T-helper 17 cell (primary cell): ENCODE data around the gene UVRAG. TPM values are rescaled to one million over a fixed set of nuclear protein-coding genes. Genes with fewer than 3 reads are reported as not detected.

ENCODE experiments used
- ATAC-seq: fragments of 150-1000 bp; cut with Tn5 transposase; 2 replicates; pipeline ENCODE4 v1.10.0; 2021; ENCODE audit warnings: mild to moderate bottlenecking, moderate library complexity
- DNase-seq, 3 donors: peaks; one replicate each; pipeline versions ENCODE4 v3.0.0 to v3.0.0-alpha.2; 2020 to 2021
- H3K9me3 ChIP-seq: one replicate; pipeline ENCODE4 v1.7.0; 2013; ENCODE audit warnings: low read length, mild to moderate bottlenecking; ENCODE audit not compliant: control insufficient read depth, poor library complexity, severe bottlenecking
- H3K27ac Mint-ChIP-seq: one replicate; pipeline ENCODE4 v1.8.0; 2022; ENCODE audit warnings: mild to moderate bottlenecking, moderate library complexity, mixed read lengths
- H3K27me3 Mint-ChIP-seq: one replicate; pipeline ENCODE4 v1.8.0; 2022; ENCODE audit warnings: mixed read lengths
- H3K36me3 Mint-ChIP-seq: one replicate; pipeline ENCODE4 v1.8.0; 2022; ENCODE audit warnings: low read depth, mixed read lengths
- H3K4me1 Mint-ChIP-seq: one replicate; pipeline ENCODE4 v1.8.0; 2022; ENCODE audit warnings: mild to moderate bottlenecking, mixed read lengths
- H3K4me3 Mint-ChIP-seq: one replicate; pipeline ENCODE4 v1.8.0; 2022; ENCODE audit warnings: mild to moderate bottlenecking, moderate library complexity, mixed read lengths
- total RNA-seq, 4 donors: library from RNA in 2 of 4; stranded (reverse) in 2 of 4; gene quantifications; one replicate each; pipeline ENCODE4 v1.2.3 and lab custom pipeline; 2022 to 2026

The UVRAG gene
- total RNA-seq, 2 donors from 2014 or later: 25.2 to 29.8 TPM

DNA sequence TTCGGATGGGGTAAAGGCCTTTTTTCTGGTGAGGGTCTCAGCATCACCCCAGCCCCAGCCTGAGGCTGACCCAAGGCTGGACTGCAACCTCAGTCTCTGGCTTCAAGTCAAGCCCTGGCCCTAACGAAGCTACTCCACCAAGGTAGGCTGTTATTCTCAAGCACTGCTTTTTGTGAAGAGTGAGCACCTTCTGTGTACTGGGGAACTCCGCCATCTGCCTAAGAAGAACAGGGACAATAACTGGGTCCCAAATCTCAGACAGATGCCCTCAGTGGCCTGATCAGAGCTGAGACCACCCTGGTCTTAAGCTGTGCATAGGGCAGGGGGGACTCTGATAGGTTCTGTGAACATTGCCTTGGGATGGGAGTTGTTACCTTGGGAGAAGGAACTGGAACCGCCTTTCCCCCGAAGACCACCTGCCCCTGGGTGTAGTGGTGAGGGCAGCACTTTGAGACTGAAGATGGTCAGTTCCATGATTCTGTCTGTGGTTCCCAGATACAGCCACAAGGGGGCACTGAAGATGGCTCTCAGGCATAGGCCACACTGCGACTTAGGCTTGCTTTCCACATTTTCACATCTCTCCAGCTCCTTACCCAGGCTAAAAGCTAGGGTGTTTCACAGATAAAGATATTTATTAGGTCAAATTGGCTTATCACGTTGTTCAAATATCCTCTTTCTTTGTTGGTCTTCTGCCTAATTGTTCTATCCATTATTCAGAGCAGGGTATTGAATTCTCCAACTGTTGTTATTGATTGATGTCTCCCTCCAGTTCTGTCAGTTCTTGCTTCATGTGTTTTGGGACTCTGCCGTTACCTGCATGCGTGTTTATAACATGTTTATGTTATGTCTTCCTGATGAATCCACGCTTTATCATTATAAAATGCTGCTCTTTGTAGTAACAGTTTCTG, 11.8 kb upstream of the UVRAG start:
- peak; percentile 40 to 60 (median 45) for DNase-seq
- Mint-ChIP-seq H3K4me1 (peaks cover 21% of the 10 kb centered on the region), H3K27ac (no peak overlapping the region), H3K36me3 (no peaks in the 10 kb centered on the region), H3K4me3 (no peak overlapping the region), H3K27me3 (no peaks in the 10 kb centered on the region)
- ATAC-seq: peak; percentile 90
- no peaks in the 10 kb centered on the region for H3K9me3 ChIP-seq

DNA sequence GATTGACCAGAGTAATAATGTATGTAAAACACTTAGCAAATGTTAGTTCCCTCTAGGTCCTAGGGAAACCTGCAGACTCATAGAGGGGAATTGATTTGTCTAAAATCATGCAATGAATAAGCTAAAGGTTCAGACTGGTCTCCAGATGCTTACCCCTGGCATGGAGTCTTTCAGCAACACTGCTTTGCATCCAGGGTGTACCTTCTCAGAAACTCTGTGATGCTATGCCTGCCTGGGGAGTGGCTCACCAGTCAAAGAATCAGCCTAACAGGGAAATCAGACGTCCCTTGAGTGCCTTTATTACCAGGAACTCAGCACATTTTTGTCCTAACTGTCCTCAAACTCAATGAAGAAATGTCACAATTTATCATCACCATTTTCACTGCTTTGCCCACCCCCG, 5.9 kb upstream of the UVRAG start:
- H3K36me3 Mint-ChIP-seq: peaks cover 3% of the 10 kb centered on the region
- no peaks in the 10 kb centered on the region for H3K9me3 ChIP-seq
- H3K4me1 Mint-ChIP-seq: peaks cover 7% of the 10 kb centered on the region
- no peak overlapping the region for H3K4me3 Mint-ChIP-seq
- ATAC-seq (no peak), DNase-seq (no peak)
- peaks cover 16% of the 10 kb centered on the region for H3K27me3 Mint-ChIP-seq
- H3K27ac Mint-ChIP-seq: no peak overlapping the region

DNA sequence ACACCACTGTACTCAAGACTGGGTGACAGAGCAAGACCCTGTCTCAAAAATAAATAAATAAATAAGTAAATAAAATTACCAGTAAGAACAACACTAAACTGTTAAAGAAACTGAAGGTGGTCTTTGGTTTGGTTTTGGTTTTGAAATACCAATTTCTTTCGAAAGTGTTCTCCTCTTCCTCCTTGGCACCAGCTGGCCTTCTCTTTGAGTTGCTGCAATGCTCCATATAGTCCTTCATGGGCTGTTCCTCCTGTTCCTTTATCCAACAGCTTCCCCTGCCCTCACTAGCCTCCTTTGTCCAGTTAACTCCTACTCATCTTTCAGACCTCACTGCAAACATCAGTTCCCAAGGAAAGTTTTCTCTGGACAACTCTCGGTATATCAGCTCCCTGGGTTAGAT, 5.0 kb upstream of the UVRAG start:
- H3K36me3 Mint-ChIP-seq: peaks cover 3% of the 10 kb centered on the region
- H3K27me3 Mint-ChIP-seq: peaks cover 16% of the 10 kb centered on the region
- H3K27ac Mint-ChIP-seq: peak overlapping the region; percentile 75
- H3K9me3 ChIP-seq: no peaks in the 10 kb centered on the region
- DNase-seq (no peak), ATAC-seq (no peak)
- no peak overlapping the region for H3K4me3 Mint-ChIP-seq
- H3K4me1 Mint-ChIP-seq: peaks cover 10% of the 10 kb centered on the region

DNA sequence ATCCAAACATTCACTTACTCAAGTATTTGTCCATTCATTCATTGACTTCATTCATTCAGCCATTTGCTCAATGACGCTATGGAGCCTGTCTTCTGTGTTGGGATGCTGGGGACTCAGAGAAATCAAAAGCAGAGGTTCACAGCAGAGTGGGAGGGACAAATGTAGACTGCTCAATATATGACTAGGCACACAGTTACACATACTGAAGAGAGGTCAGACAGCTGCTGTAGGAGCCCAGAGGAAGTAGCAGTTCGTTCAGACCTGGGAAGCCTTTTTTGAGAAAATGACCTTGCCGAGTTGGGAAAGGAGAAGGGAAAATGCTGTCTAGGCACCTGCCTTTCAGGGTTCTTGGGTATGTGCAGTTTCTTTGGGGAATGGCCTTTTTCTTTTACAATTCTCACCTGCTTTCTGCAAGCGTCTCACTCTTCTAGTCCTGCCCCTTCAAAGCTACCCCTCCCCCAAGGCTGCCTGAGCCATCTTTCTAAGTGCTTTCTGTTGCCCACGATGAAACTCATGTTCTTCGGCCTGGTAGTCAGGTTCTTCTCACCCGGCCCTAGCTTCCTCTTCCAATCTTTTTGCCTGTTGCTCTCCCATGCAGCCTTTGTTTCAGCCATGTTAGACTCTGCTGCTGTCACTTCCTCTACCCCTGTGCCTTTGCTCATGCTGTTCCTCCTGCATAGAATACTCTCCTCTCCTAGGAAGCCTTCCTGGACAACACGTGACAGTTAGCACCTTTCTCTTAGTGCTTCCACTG, 4.2 kb upstream of the UVRAG start:
- Mint-ChIP-seq H3K27me3 (peaks cover 16% of the 10 kb centered on the region), H3K27ac (peak overlapping the region; percentile 75), H3K4me3 (no peak overlapping the region), H3K4me1 (peaks cover 10% of the 10 kb centered on the region), H3K36me3 (peaks cover 3% of the 10 kb centered on the region)
- ATAC-seq (no peak), DNase-seq (no peak)
- H3K9me3 ChIP-seq: no peaks in the 10 kb centered on the region

DNA sequence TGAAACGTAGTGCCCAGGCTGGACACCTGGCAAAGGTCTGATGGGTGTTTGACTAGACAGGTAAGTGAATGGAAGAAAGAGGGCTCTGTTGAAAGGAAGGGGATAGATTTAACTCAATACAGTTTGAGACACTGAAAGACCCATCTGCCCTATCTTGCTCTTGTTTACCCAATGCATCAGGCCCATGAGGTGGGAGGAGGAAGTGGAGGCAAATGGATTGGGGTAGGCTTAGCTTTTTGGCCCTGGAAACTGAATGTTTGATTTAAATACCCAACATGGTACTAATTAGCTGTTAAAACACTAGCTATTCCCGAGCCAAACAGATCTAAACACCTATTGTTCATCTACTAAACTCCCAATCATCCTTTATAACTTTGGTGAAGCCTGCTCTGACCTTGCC, 3.5 kb upstream of the UVRAG start:
- H3K27ac Mint-ChIP-seq: no peak overlapping the region
- ATAC-seq (no peak), DNase-seq (no peak)
- H3K27me3 Mint-ChIP-seq: peaks cover 16% of the 10 kb centered on the region
- peaks cover 10% of the 10 kb centered on the region for H3K4me1 Mint-ChIP-seq
- H3K4me3 Mint-ChIP-seq: no peak overlapping the region
- peaks cover 3% of the 10 kb centered on the region for H3K36me3 Mint-ChIP-seq
- H3K9me3 ChIP-seq: no peaks in the 10 kb centered on the region

DNA sequence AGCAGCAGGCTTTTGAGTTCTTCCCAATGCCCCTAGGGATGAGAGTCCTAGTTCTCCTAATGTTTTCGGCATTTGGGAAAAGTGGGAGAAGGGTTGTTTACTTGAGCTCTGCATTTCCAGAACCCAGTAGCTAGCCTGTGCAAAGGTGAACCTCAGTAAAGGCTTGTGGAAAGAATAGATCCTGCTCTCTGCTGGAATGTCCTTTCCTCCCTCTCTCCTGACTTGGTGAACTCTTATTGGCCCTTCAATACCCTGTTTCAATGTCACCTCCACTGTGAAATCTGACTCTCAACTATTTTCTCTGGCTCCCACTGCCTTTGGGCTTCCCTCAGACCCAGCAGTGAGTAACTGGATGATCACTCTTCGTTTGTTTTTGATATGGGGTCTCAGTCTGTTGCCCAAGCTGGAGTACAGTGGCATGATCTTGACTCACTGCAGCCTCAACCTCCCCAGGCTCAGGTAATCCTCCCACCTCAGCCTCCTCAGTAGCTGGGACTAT, 2.4 kb upstream of the UVRAG start:
- ATAC-seq: no peak
- no peak overlapping the region for H3K4me3 Mint-ChIP-seq
- peaks cover 3% of the 10 kb centered on the region for H3K36me3 Mint-ChIP-seq
- peaks cover 16% of the 10 kb centered on the region for H3K27me3 Mint-ChIP-seq
- H3K9me3 ChIP-seq: no peaks in the 10 kb centered on the region
- DNase-seq: no peak
- peaks cover 10% of the 10 kb centered on the region for H3K4me1 Mint-ChIP-seq
- no peak overlapping the region for H3K27ac Mint-ChIP-seq

DNA sequence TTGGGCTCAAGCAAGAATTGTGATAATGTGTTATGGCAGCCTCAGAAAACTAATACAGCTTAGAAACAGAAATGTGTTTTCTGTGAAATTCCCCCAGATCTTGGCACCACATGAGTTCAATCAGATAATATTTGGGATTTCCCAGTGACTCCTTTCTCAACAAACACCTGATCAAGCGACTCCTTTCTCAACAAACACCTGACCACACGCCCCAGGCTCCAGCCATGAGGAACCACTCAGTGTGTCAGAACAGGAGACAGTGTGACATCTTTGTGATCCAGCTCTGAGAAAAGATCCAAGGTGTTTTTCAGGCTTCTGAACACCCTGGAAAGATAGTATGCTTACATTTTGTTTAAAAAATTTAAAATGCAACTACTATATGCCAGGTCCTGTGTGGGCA, 1.9 kb upstream of the UVRAG start:
- Mint-ChIP-seq H3K27ac (no peak overlapping the region), H3K4me3 (no peak overlapping the region)

DNA sequence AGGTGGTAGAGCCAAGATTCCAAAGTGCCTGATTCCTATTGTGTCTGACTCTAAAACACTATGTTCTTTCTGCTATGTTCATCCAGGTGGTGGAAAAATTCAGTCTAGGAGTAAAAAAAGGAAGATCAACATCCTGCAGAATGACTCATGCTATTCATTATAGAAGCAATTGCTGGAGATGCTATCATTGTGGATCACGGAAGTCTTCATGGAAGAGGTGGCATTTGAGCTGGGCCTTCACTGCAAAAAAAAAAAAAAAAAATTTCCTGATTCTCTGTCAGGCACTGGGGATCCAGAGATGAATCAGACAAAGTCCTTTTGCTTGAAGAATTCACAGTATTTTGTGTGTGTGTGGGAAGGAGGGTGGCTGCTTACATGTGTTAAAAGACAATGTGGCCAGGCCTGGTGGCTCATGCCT, 1.4 kb upstream of the UVRAG start:
- peaks cover 16% of the 10 kb centered on the region for H3K27me3 Mint-ChIP-seq
- H3K4me3 Mint-ChIP-seq: no peak overlapping the region
- DNase-seq (no peak), ATAC-seq (no peak)
- H3K4me1 Mint-ChIP-seq: peaks cover 14% of the 10 kb centered on the region
- H3K36me3 Mint-ChIP-seq: peaks cover 3% of the 10 kb centered on the region
- no peak overlapping the region for H3K27ac Mint-ChIP-seq
- H3K9me3 ChIP-seq: no peaks in the 10 kb centered on the region

More for the DNA sequence above, 1.9 kb upstream of the UVRAG start:
- H3K9me3 ChIP-seq: no peaks in the 10 kb centered on the region
- H3K36me3 Mint-ChIP-seq: peaks cover 3% of the 10 kb centered on the region
- DNase-seq (no peak), ATAC-seq (no peak)
- H3K4me1 Mint-ChIP-seq: peaks cover 13% of the 10 kb centered on the region
- H3K27me3 Mint-ChIP-seq: peaks cover 16% of the 10 kb centered on the region

DNA sequence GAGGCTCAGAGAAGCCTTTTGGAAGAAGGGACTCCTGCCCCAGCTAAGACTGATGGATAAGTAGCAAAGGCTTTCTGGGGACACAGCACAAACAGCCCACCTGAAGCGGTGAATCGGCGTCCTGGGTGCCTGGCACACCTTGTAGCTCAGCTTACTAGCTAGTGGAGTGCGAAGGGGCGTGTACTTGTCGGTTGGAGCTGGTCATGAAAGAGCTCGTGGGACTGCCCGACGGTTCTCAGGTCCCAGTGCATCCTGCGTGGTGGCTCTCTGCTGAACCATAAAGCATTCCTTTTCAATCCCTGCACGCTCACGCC, 690 bp upstream of the UVRAG start:
- Mint-ChIP-seq H3K4me3 (no peak overlapping the region), H3K36me3 (peaks cover 3% of the 10 kb centered on the region), H3K4me1 (peaks cover 16% of the 10 kb centered on the region), H3K27me3 (peaks cover 15% of the 10 kb centered on the region), H3K27ac (no peak overlapping the region)
- no peak for DNase-seq
- ATAC-seq: peak; percentile 52
- no peaks in the 10 kb centered on the region for H3K9me3 ChIP-seq

DNA sequence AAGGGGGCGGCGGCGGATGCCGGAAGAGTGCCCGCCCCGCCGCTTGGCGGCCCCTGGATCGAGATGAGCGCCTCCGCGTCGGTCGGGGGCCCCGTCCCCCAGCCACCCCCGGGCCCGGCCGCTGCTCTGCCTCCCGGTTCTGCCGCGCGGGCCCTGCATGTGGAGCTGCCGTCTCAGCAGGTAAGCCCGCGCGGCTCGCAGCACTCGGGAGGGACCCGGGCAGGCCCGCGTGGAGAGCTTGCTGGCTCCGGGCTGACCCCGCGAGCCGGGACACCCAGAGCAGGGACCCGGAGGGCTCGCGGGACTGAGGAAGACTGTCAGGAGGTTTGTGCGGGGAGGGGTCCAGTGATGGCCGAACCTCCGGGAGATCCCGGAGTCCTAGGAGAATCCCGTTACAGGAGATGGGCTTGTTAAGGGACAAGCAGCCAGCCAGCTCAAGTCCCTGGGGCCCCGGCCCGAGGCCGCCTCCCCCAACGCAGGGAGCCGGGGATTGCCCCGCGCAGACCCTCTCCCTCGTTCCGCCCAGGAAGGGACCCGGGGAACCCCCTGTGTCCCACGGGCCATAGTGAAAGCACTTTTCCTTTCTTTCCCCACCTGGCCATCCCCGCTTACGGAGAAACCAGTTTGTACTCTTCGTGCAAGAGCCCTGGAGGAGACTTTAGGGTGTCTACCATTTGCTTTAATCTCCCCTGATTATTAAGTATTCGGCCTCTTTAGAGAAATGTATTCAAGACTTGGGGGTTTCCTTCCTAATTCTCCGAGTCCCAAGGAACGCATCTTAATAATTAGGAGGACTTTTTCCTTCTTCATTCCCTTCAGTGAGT, 547 bp downstream of the UVRAG start:
- Mint-ChIP-seq H3K4me3 (no peak overlapping the region), H3K27me3 (peaks cover 7% of the 10 kb centered on the region), H3K27ac (no peak overlapping the region), H3K4me1 (peaks cover 16% of the 10 kb centered on the region), H3K36me3 (peaks cover 3% of the 10 kb centered on the region)
- ATAC-seq (peak; percentile 22), DNase-seq (peak; percentile 24 to 62 (median 59))
- H3K9me3 ChIP-seq: no peaks in the 10 kb centered on the region

DNA sequence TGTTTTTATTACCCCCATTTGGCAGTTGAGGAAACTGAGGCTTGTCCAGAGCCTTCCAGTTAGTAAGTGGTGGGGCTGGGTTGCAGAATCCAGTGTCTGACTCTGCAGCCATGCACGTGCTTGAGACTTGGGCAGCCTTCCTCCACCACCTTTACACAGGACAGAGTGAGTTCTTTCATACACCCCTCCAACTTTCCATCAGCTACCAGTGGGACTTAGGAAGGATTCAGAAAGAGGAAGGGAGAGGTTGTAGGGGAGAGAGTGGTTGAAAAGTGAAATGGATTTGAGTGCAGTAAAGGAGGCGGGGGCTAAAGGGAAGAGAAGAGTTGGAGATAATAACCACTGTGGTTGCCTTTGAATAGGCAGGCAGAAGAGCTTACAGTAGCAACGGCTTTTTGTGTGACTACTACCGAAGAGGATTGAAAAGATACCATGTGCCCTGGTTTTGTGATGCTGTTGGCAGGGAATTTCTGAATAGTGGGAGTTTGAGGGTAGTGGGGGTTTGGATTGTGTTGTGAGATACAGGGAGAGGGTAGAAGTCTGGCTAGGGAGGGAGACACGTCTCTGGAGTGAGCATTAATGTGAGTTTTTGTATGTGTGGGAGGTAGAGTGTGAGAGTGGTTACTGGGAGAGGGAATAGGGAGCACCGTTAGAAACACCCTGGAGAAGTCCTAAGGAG, 1.7 kb downstream of the UVRAG start:
- Mint-ChIP-seq H3K27ac (no peak overlapping the region), H3K4me1 (peaks cover 20% of the 10 kb centered on the region), H3K27me3 (no peaks in the 10 kb centered on the region), H3K4me3 (no peak overlapping the region), H3K36me3 (no peaks in the 10 kb centered on the region)
- no peak for DNase-seq
- no peak for ATAC-seq
- no peaks in the 10 kb centered on the region for H3K9me3 ChIP-seq

DNA sequence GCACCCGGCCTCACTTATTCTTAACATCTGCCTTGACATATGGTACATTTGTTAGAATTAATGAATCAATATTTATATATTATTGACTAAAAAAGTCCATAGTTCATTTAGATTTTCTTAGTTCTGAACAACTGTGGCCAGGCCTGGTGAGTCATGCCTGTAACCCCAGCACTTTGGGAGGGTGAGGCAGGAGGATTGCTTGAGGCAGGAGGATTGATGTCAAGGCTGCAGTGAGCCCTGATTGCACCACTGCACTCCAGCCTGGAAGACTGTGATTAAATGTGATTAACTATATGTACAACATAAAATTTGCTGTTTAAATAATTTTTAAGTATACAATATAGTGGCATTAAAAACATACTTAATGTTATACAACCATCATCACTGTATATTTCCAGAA, 5.6 kb downstream of the UVRAG start:
- DNase-seq (no peak), ATAC-seq (no peak)
- Mint-ChIP-seq H3K27ac (no peak overlapping the region), H3K4me3 (no peak overlapping the region), H3K36me3 (no peaks in the 10 kb centered on the region), H3K4me1 (peaks cover 30% of the 10 kb centered on the region), H3K27me3 (no peaks in the 10 kb centered on the region)
- no peaks in the 10 kb centered on the region for H3K9me3 ChIP-seq
